ENCODE measurements around the gene MGP.

The MGP gene

DNA sequence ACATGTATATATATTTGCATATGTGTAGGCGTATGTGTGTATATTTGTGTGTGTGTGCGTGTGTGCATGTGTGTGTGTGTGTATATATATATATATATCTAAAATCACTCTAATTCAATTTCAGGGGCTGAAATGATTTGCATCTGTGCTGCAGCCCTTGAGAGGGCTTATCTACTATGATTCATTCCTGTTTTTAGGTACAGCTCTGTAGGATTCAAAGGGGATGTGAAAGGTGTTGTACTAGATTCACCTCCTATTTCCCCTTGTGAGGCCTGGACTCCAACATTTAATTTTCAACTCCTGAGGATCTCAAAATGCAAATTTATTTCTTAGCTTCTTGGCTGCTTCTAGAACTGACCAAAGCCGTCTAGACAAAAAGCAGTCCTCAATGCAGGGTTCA is 41.6 kb upstream of the MGP start:
- TF ChIP-seq CTCF (IDR thresholded peaks at IDR 0.05): no peak

DNA sequence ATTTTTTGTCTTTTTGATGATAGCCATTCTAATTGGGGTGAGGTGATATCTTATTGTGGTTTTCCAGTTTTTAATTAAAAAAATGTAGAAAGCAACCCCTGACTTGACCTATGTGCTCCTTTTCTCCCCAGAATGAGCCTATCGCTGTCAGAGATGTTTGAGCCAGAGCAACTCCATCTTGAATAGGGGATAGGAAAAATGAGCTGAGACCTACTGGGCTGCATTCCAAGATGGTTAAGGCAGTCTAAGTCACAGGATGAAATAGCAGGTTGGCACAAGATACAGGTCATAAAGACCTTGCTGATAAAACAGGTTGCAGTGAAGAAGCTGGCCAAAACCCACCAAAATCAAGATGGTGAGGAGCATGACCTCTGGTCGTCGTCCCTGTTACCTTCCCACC is 38.9 kb upstream of the MGP start:
- no peak for TF ChIP-seq CTCF (IDR thresholded peaks at IDR 0.05)

GRCh38 chr12:14923944-14924343 is 38.3 kb upstream of the MGP start:
- no peak for TF ChIP-seq CTCF (IDR thresholded peaks at IDR 0.05)

DNA sequence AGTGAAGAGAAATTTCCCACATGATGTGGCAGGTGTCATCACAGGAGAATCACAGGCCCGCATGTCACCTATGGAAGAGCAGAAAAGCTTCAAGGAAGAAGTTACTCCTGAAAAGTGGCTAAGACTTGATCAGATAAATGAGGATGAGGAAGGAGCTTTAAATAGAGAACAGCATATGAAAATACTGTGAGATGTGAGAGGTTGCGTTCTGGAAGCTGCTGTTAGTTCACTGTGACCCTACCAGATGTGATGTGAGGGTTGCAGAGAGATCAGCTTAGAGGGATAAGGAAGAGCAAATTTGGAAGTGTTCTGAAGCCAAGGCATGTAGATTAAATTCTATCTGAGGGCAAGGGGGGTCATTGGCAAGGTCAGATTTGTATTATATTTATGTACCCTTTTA is 35.6 kb upstream of the MGP start:
- no peak for TF ChIP-seq CTCF (IDR thresholded peaks at IDR 0.05)

DNA sequence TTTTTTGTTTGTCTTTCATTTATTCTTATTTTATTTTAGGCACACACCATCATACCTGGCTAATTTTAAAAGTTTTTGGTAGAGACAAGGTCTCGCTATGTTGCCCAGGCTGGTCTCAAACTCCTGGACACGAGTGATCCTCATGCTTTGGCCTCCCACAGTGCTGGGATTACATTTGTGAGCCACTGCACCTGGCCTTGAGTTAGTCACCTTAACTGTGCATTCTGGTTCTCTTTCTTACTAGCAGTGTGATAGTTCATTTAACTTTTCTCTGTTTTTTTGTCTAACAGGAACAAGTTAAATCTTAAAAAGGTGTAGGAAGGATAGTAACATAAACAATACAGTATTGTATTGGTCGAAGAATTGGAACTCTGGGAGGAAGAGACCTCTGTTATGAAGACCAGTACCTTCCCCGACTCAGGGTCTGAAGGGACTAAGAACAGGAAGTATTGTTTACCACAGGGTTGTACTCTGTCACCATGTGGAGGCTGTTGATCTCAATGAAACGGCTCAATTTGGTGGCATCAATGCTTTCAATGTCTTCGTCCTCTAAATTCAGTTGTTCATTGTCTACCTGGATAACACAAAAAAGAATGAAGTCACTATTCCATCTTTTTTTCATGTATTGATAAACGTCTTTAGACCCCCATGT is 34.9 kb upstream of the MGP start:
- no peak for TF ChIP-seq CTCF (IDR thresholded peaks at IDR 0.05)

- no peak for TF ChIP-seq CTCF (IDR thresholded peaks at IDR 0.05)
Observed at GRCh38 chr12:14919455-14919854, 33.8 kb upstream of the MGP start.

GRCh38 chr12:14915736-14916135 is 30.1 kb upstream of the MGP start:
- TF ChIP-seq CTCF (IDR thresholded peaks at IDR 0.05): no peak

- TF ChIP-seq CTCF (IDR thresholded peaks at IDR 0.05): no peak
Observed at GRCh38 chr12:14913381-14913781, 27.7 kb upstream of the MGP start.

All from LNCAP (cell line).